Nephron (organoid): ENCODE results near the gene PEX19.

Source experiments
- H3K27ac Mint-ChIP-seq, 3 experiments: 2 replicates each; pipeline ENCODE4 v1.8.0; 2020; ENCODE audit warnings: mixed read lengths in 3 of 3, mild to moderate bottlenecking in 2 of 3, moderate library complexity in 1 of 3
- H3K27me3 Mint-ChIP-seq: 2 replicates; pipeline ENCODE4 v1.8.0; 2021; ENCODE audit warnings: low read depth, mild to moderate bottlenecking, moderate library complexity, mixed read lengths
- H3K36me3 Mint-ChIP-seq: 2 replicates; pipeline ENCODE4 v1.8.0; 2020; ENCODE audit warnings: low read depth, mixed read lengths
- H3K4me1 Mint-ChIP-seq: 2 replicates; pipeline ENCODE4 v1.8.0; 2020; ENCODE audit warnings: mixed read lengths
- H3K4me3 Mint-ChIP-seq, 3 experiments: 2 replicates each; pipeline ENCODE4 v1.8.0; 2020; ENCODE audit warnings: mild to moderate bottlenecking in 3 of 3, mixed read lengths in 3 of 3, moderate library complexity in 2 of 3
- H3K9me3 Mint-ChIP-seq: 2 replicates; pipeline ENCODE4 v1.8.0; 2020; ENCODE audit warnings: mixed read lengths
- CTCF ChIP-seq, 3 experiments: fragments of 200-600 bp; sonication (generic); IDR thresholded peaks; one replicate each; pipeline ENCODE4 v1.5.0; 2021; ENCODE audit warnings: antibody characterized with exemption in 3 of 3; ENCODE audit not compliant: unreplicated experiment in 3 of 3

Gene PEX19

GRCh38 chr1:160284220-160284781 is 632 bp downstream of the PEX19 start:
- H3K36me3 Mint-ChIP-seq = peaks cover 43% of the 10 kb centered on the region
- H3K27me3 Mint-ChIP-seq = no peaks in the 10 kb centered on the region
- no peak for TF ChIP-seq CTCF (IDR thresholded peaks at IDR 0.05; ENCODE audit: unreplicated experiment in 3 of 3)
- peak overlapping the region; percentile 98 to 99 (median 99) for H3K4me3 Mint-ChIP-seq
- H3K4me1 Mint-ChIP-seq = peaks cover 24% of the 10 kb centered on the region
- peak overlapping the region; percentile 91 to 99 (median 99) for H3K27ac Mint-ChIP-seq
- no peaks in the 10 kb centered on the region for H3K9me3 Mint-ChIP-seq

- no peaks in the 10 kb centered on the region for H3K9me3 Mint-ChIP-seq
- peaks cover 24% of the 10 kb centered on the region for H3K4me1 Mint-ChIP-seq
- peak overlapping the region in 1 of 3 experiments; percentile 99 for H3K4me3 Mint-ChIP-seq
- H3K27ac Mint-ChIP-seq = no peak overlapping the region
- no peaks in the 10 kb centered on the region for H3K27me3 Mint-ChIP-seq
- H3K36me3 Mint-ChIP-seq = peaks cover 44% of the 10 kb centered on the region
- no peak for TF ChIP-seq CTCF (IDR thresholded peaks at IDR 0.05; ENCODE audit: unreplicated experiment in 3 of 3)
Measured at GRCh38 chr1:160282807-160283206, 2.1 kb downstream of the PEX19 start.

GRCh38 chr1:160277987-160278386 is 6.9 kb downstream of the PEX19 start:
- no peak for TF ChIP-seq CTCF (IDR thresholded peaks at IDR 0.05; ENCODE audit: unreplicated experiment in 3 of 3)
- Mint-ChIP-seq H3K27ac (no peak overlapping the region), H3K4me3 (no peak overlapping the region), H3K36me3 (peaks cover 53% of the 10 kb centered on the region), H3K9me3 (no peaks in the 10 kb centered on the region), H3K27me3 (no peaks in the 10 kb centered on the region), H3K4me1 (no peaks in the 10 kb centered on the region)

GRCh38 chr1:160277330-160277729 is 7.6 kb downstream of the PEX19 start:
- H3K9me3 Mint-ChIP-seq = no peaks in the 10 kb centered on the region
- no peak for TF ChIP-seq CTCF (IDR thresholded peaks at IDR 0.05; ENCODE audit: unreplicated experiment in 3 of 3)
- H3K4me3 Mint-ChIP-seq = no peak overlapping the region
- H3K4me1 Mint-ChIP-seq = no peaks in the 10 kb centered on the region
- H3K27me3 Mint-ChIP-seq = no peaks in the 10 kb centered on the region
- H3K27ac Mint-ChIP-seq = no peak overlapping the region
- peaks cover 48% of the 10 kb centered on the region for H3K36me3 Mint-ChIP-seq

DNA sequence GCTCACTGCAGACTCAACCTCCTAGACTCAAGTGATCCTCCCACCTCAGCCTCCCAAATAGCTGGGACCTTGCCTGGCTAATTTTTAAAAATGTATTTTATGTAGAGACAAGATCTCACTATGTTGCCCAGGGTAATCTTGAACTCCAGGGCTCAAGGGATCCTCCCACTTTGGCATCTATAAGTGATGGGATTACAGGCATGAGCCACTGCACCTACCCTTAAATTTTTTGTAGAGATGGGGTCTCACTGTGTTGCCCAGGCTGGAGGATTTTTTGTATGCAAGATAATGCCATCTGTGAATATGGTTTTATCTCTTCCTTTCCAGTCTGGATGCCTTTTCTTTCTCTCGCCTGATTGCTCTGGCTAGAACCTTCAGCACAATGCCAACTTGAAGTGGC is 13.9 kb downstream of the PEX19 start:
- Mint-ChIP-seq H3K36me3 (peaks cover under 1% of the 10 kb centered on the region), H3K4me1 (no peaks in the 10 kb centered on the region), H3K4me3 (no peak overlapping the region), H3K27ac (no peak overlapping the region), H3K27me3 (peaks cover 7% of the 10 kb centered on the region), H3K9me3 (no peaks in the 10 kb centered on the region)
- no peak for TF ChIP-seq CTCF (IDR thresholded peaks at IDR 0.05; ENCODE audit: unreplicated experiment in 3 of 3)

GRCh38 chr1:160267284-160267991 is 17.5 kb downstream of the PEX19 start:
- no peaks in the 10 kb centered on the region for H3K4me1 Mint-ChIP-seq
- no peak overlapping the region for H3K4me3 Mint-ChIP-seq
- H3K27me3 Mint-ChIP-seq = peaks cover 7% of the 10 kb centered on the region
- H3K36me3 Mint-ChIP-seq = no peaks in the 10 kb centered on the region
- no peak overlapping the region for H3K27ac Mint-ChIP-seq
- no peaks in the 10 kb centered on the region for H3K9me3 Mint-ChIP-seq
- TF ChIP-seq CTCF (IDR thresholded peaks at IDR 0.05; ENCODE audit: unreplicated experiment in 3 of 3) = no peak
